Adrenal gland (tissue), 12 donors: ENCODE measurements around the gene SLC29A3. TPM values are rescaled to one million over a fixed set of nuclear protein-coding genes. Genes with fewer than 3 reads are reported as not detected.

Source experiments
- DNase-seq, 7 donors: peaks; one replicate each; pipeline ENCODE4 v3.0.0-alpha.2; 2019 to 2020
- H3K27ac ChIP-seq, 5 donors: fragments of 200-600 bp; sonication (generic) in 4 of 5; 1 replicate in 3 of 5; 2 replicates in 2 of 5; pipeline versions ENCODE4 v1.5.1 to v1.8.0; 2016 to 2020; ENCODE audit warnings: mild to moderate bottlenecking in 1 of 5
- H3K27me3 ChIP-seq: fragments of 200-600 bp; 2 replicates; pipeline ENCODE4 v1.8.0; 2021
- H3K36me3 ChIP-seq, 2 donors: fragments of 200-600 bp; replicated peaks in 1 of 2; 1 replicate in 1 of 2; 2 replicates in 1 of 2; pipeline versions ENCODE4 v1.5.1 to v1.8.0; 2018 to 2022
- H3K4me1 ChIP-seq, 2 donors: fragments of 200-600 bp; replicated peaks in 1 of 2; 1 replicate in 1 of 2; 2 replicates in 1 of 2; pipeline versions ENCODE4 v1.5.1 to v1.8.0; 2018 to 2021
- H3K4me3 ChIP-seq, 4 donors: fragments of 200-600 bp; sonication (generic) in 3 of 4; one replicate each; pipeline ENCODE4 v1.5.1; 2016 to 2018
- H3K9me3 ChIP-seq, 3 donors: fragments of 200-600 bp; sonication (generic) in 1 of 3; replicated peaks in 1 of 3; 1 replicate in 2 of 3; 2 replicates in 1 of 3; pipeline versions ENCODE4 v1.5.1 to v1.8.0; 2016 to 2021
- CTCF ChIP-seq, 6 experiments: fragments of 450-650 bp in 4 of 6; fragments of 200-600 bp in 2 of 6; sonication (generic) in 1 of 6; IDR thresholded peaks; 1 replicate in 5 of 6; 2 replicates in 1 of 6; pipeline versions ENCODE4 v1.5.1 to v1.8.0; 2016 to 2021; ENCODE audit warnings: antibody characterized with exemption in 6 of 6, mild to moderate bottlenecking in 2 of 6, moderate library complexity in 1 of 6
- POLR2A ChIP-seq, 2 donors: fragments of 450-650 bp; IDR thresholded peaks; one replicate each; pipeline ENCODE4 v1.6.1; 2017; ENCODE audit warnings: antibody characterized with exemption in 2 of 2, mild to moderate bottlenecking in 2 of 2, moderate library complexity in 1 of 2
- WGBS, 4 donors: extraction: QIAGEN DNeasy Blood & Tissue Kit in 2 of 4; methylation state at CpG; one replicate each; pipeline versions ENCODE4 v1.1.5 to v1.1.7; 2013 to 2017; 5-methylcytosine and 5-hydroxymethylcytosine counted together
- intact Hi-C, 2 donors: fragments of 100-400 bp; cut with DNase I; formaldehyde crosslinking; loops; one replicate each; pipeline versions ENCODE4 v1.14.1 to v1.15.0; 2022 to 2023
- polyA plus RNA-seq, 3 donors: library from polyadenylated mRNA; stranded (reverse); fragments of 200-250 nt in 2 of 3; fragments of 350-450 nt in 1 of 3; fragmentation: Illumina TruSeq in 1 of 3; extraction: RNeasy Lipid Tissue Mini Kit (QIAGEN cat#74804) in 1 of 3; gene quantifications; one replicate each; pipeline ENCODE4 v1.2.3, GENCODE V29; 2013 to 2014
- total RNA-seq, 9 donors: library from RNA; depleted of rRNA in 4 of 9; stranded (reverse); fragments of >200 nt in 4 of 9; fragments of 120-200 nt in 1 of 9; fragmentation: NEBNext Ultra II Directional in 1 of 9; extraction: Animal tissue kit (Norgen Biotek cat#: 25700) in 1 of 9; gene quantifications; one replicate each; pipeline versions ENCODE4 v1.1.0 to v1.2.4, GENCODE V29; 2013 to 2023
- donor health status: healthy with polysubstance abuse.
- donor health status: Bipolar disorder and iron deficiency.
- donor health status: DM: yes; HTN: yes; CAD: no.
- donor health status: DM: no; HTN: no; CAD: no.
- donor health status: DM: no; HTN: no; CAD: no.
- donor health status: DM: yes; HTN: yes; CAD: no.

Gene SLC29A3
- total and polyA plus RNA-seq, 12 donors, result 1.4 to 19.0 (median 3.9) TPM

- no peaks in the 10 kb centered on the region for H3K4me1 ChIP-seq
- H3K4me3 ChIP-seq, result no peak overlapping the region
- H3K36me3 ChIP-seq, result no peaks in the 10 kb centered on the region
- H3K27ac ChIP-seq, result no peak overlapping the region
- peak in 1 of 7 donors; percentile 4 for DNase-seq
- H3K27me3 ChIP-seq, result no peaks in the 10 kb centered on the region
- WGBS, 4 donors, result 57 to 77% (median 71%) methylated on average over 3 of the region's 3 CpGs
- intact Hi-C loops, result no loop called here
- H3K9me3 ChIP-seq, result peaks cover 0 to 7% (median 0%) of the 10 kb centered on the region in 3 donors
- TF ChIP-seq POLR2A (IDR thresholded peaks at IDR 0.05), result no peak
- no peak for TF ChIP-seq CTCF (IDR thresholded peaks at IDR 0.05)
Observed at GRCh38 chr10:71409516-71410104, 90.6 kb downstream of the SLC29A3 start.

Other genes starting within 250 kb of the SLC29A3 start
- gene UNC5B, start 106.7 kb upstream of the SLC29A3 start, total RNA-seq, result 10 to 100 TPM in 5 of 9 donors, 1 to 10 TPM in 4; 2.0 to 27.0 (median 10.3) TPM
- 1 to 10 TPM; 3.0 to 7.9 (median 7.3) TPM for gene UNC5B, start 106.7 kb upstream of the SLC29A3 start, polyA plus RNA-seq
- 10 to 100 TPM in 1 of 9 donors, 1 to 10 TPM in 8; 2.7 to 11.7 (median 7.2) TPM for gene CDH23, start 77.7 kb downstream of the SLC29A3 start, total RNA-seq
- 10 to 100 TPM in 2 of 3 donors, 1 to 10 TPM in 1; 1.7 to 20.2 (median 11.3) TPM for gene CDH23, start 77.7 kb downstream of the SLC29A3 start, polyA plus RNA-seq